Gastroesophageal sphincter (tissue), 4 donors: ENCODE data around the gene TMEM86A. TPM values are rescaled to one million over a fixed set of nuclear protein-coding genes. Genes with fewer than 3 reads are reported as not detected.

ENCODE experiments used
- ATAC-seq: fragments of 150-250 bp; one replicate; pipeline ENCODE4 v1.9.1; 2016; ENCODE audit warnings: mild to moderate bottlenecking, moderate library complexity
- H3K27ac ChIP-seq, 4 donors: fragments of 200-600 bp; sonication (generic) in 3 of 4; 1 replicate in 3 of 4; 2 replicates in 1 of 4; pipeline ENCODE4 v1.5.1; 2016 to 2019
- H3K27me3 ChIP-seq: fragments of 200-600 bp; sonication (generic); one replicate; pipeline ENCODE4 v1.5.1; 2019
- H3K36me3 ChIP-seq, 2 donors: fragments of 200-600 bp; sonication (generic); one replicate each; pipeline ENCODE4 v1.5.1; 2019; ENCODE audit warnings: control low read depth in 1 of 2
- H3K4me1 ChIP-seq, 3 donors: fragments of 200-600 bp; sonication (generic); 1 replicate in 2 of 3; 2 replicates in 1 of 3; pipeline ENCODE4 v1.5.1; 2016 to 2019; ENCODE audit warnings: control low read depth in 2 of 3
- H3K4me3 ChIP-seq, 2 donors: fragments of 200-600 bp; sonication (generic); one replicate each; pipeline ENCODE4 v1.5.1; 2019; ENCODE audit warnings: mild to moderate bottlenecking in 1 of 2, moderate library complexity in 1 of 2
- H3K9me3 ChIP-seq, 3 donors: fragments of 200-600 bp; sonication (generic); one replicate each; pipeline ENCODE4 v1.5.1; 2017 to 2019; ENCODE audit warnings: control low read depth in 2 of 3
- CTCF ChIP-seq, 4 experiments: fragments of 200-600 bp in 2 of 4; fragments of 450-650 bp in 2 of 4; sonication (generic) in 1 of 4; IDR thresholded peaks; one replicate each; pipeline ENCODE4 v1.5.1; 2017 to 2019; ENCODE audit warnings: antibody characterized with exemption in 4 of 4, mild to moderate bottlenecking in 2 of 4, moderate library complexity in 2 of 4
- EP300 ChIP-seq: sonication (generic); formaldehyde crosslinking; IDR thresholded peaks from one replicate; pipeline ENCODE4 v1.6.1; 2017; ENCODE audit warnings: antibody characterized with exemption, mild to moderate bottlenecking
- POLR2A ChIP-seq, 2 donors: fragments of 450-650 bp; IDR thresholded peaks; one replicate each; pipeline ENCODE4 v1.6.1; 2017; ENCODE audit warnings: antibody characterized with exemption in 2 of 2, mild to moderate bottlenecking in 2 of 2, moderate library complexity in 1 of 2
- POLR2AphosphoS5 ChIP-seq: sonication (generic); formaldehyde crosslinking; IDR thresholded peaks from one replicate; pipeline ENCODE4 v1.6.1; 2017; ENCODE audit warnings: antibody characterized with exemption
- WGBS, 2 donors: methylation state at CpG; one replicate each; pipeline ENCODE4 v1.1.5; 2018; ENCODE audit warnings: low coverage in 1 of 2; 5-methylcytosine and 5-hydroxymethylcytosine counted together
- total RNA-seq, 4 donors: library from RNA; depleted of rRNA; stranded (reverse); fragments of >200 nt; gene quantifications; one replicate each; pipeline ENCODE4 v1.1.0, GENCODE V29; 2016

TMEM86A gene
- total RNA-seq, 4 donors from 2014 or later = 2.6 to 5.5 (median 3.1) TPM

- peaks cover 0 to 24% of the 10 kb centered on the region in 2 donors for H3K36me3 ChIP-seq
- H3K9me3 ChIP-seq = no peaks in the 10 kb centered on the region
- no peak for TF ChIP-seq POLR2AphosphoS5
- no peak for TF ChIP-seq POLR2A (IDR thresholded peaks at IDR 0.05)
- TF ChIP-seq EP300 = no peak
- TF ChIP-seq CTCF (IDR thresholded peaks at IDR 0.05) = no peak
- H3K27me3 ChIP-seq = no peaks in the 10 kb centered on the region
- H3K4me3 ChIP-seq = no peak overlapping the region
- ATAC-seq = no peak
- peaks cover 0 to 37% (median 6%) of the 10 kb centered on the region in 3 donors for H3K4me1 ChIP-seq
- no peak overlapping the region for H3K27ac ChIP-seq
- WGBS, 2 donors = 33% methylated on average over 1 of the region's 1 CpG; no CpG with 5 or more reads in 1 of the 2 donors
Measured at GRCh38 chr11:18704698-18705097, 6.1 kb downstream of the TMEM86A start.

GRCh38 chr11:18705651-18706281, 7.2 kb downstream of the TMEM86A start:
- WGBS, 2 donors = no CpG with 5 or more reads among the region's 46 CpGs
- H3K4me1 ChIP-seq = peaks cover 0 to 28% (median 6%) of the 10 kb centered on the region in 3 donors
- peaks cover 0 to 24% of the 10 kb centered on the region in 2 donors for H3K36me3 ChIP-seq
- TF ChIP-seq POLR2AphosphoS5 = peak; percentile 16
- no peak for TF ChIP-seq POLR2A (IDR thresholded peaks at IDR 0.05)
- no peaks in the 10 kb centered on the region for H3K27me3 ChIP-seq
- peak; percentile 68 for ATAC-seq
- peak overlapping the region in 3 of 4 donors; percentile 77 to 84 (median 79) for H3K27ac ChIP-seq
- no peaks in the 10 kb centered on the region for H3K9me3 ChIP-seq
- H3K4me3 ChIP-seq = peak overlapping the region; percentile 62 to 64

GRCh38 chr11:18706330-18707243, 8.0 kb downstream of the TMEM86A start:
- ATAC-seq = peak; percentile 81
- Histone ChIP-seq H3K4me3 (peak overlapping the region; percentile 62 to 64), H3K9me3 (no peaks in the 10 kb centered on the region), H3K27ac (peak overlapping the region; percentile 21 to 84 (median 78)), H3K27me3 (no peaks in the 10 kb centered on the region), H3K36me3 (peaks cover 0 to 15% of the 10 kb centered on the region in 2 donors), H3K4me1 (peaks cover 0 to 28% (median 6%) of the 10 kb centered on the region in 3 donors)
- 9 to 10% methylated on average over 11 to 23 of the region's 34 CpGs for WGBS, 2 donors
- TF ChIP-seq POLR2AphosphoS5 = no peak
- no peak for TF ChIP-seq POLR2A (IDR thresholded peaks at IDR 0.05)
- no peak for TF ChIP-seq EP300
- no peak for TF ChIP-seq CTCF (IDR thresholded peaks at IDR 0.05)

- H3K4me3 ChIP-seq = no peak overlapping the region
- H3K27ac ChIP-seq = no peak overlapping the region
- no peaks in the 10 kb centered on the region for H3K27me3 ChIP-seq
- peaks cover 0 to 3% of the 10 kb centered on the region in 2 donors for H3K36me3 ChIP-seq
- no peaks in the 10 kb centered on the region for H3K9me3 ChIP-seq
- peaks cover 0 to 28% (median 6%) of the 10 kb centered on the region in 3 donors for H3K4me1 ChIP-seq
- WGBS, 2 donors = 85 to 87% methylated on average over 6 to 9 of the region's 12 CpGs
- TF ChIP-seq EP300 = no peak
- TF ChIP-seq POLR2AphosphoS5 = no peak
- TF ChIP-seq CTCF (IDR thresholded peaks at IDR 0.05) = no peak
- no peak for TF ChIP-seq POLR2A (IDR thresholded peaks at IDR 0.05)
- ATAC-seq = no peak
Measured at GRCh38 chr11:18707811-18708340, 9.3 kb downstream of the TMEM86A start.

- Histone ChIP-seq H3K27ac (no peak overlapping the region), H3K4me3 (no peak overlapping the region), H3K4me1 (peaks cover 0 to 26% (median 6%) of the 10 kb centered on the region in 3 donors), H3K27me3 (no peaks in the 10 kb centered on the region), H3K36me3 (no peaks in the 10 kb centered on the region), H3K9me3 (no peaks in the 10 kb centered on the region)
- 100% methylated on average over 2 to 3 of the region's 4 CpGs for WGBS, 2 donors
- TF ChIP-seq CTCF (IDR thresholded peaks at IDR 0.05) (no peak), POLR2A (IDR thresholded peaks at IDR 0.05) (no peak), POLR2AphosphoS5 (no peak), EP300 (no peak)
- no peak for ATAC-seq
Measured at GRCh38 chr11:18709414-18709813, 10.8 kb downstream of the TMEM86A start.
